ENCODE measurements around the gene SLC46A3. TPM values are rescaled to one million over a fixed set of nuclear protein-coding genes. Genes with fewer than 3 reads are reported as not detected.
"Not testable (repeated sequence)": the region's sequence is repeated elsewhere in the genome, so short reads cannot be mapped to it uniquely, and the experiment has no call there.

Gene SLC46A3
- total RNA-seq, 1 donor from 2014 or later: 3.4 TPM

DNA sequence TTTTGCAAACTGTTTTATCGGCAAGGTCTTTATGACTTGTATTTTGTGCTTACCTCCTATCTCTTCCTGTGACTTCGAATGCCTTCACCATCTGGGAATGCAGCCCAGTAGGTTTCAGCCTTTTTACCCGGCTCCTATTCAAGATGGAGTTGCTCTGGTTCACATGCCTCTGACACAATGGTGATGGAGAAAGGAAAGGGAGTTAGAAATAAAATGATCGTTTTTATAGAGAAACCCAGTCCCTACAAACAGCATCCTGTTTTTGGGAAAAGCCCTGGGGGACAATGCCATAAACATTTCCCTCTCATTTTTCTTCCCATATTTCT is 27.5 kb upstream of the SLC46A3 start:
- DNase-seq (ENCODE audit: low read depth): no peak
- Histone ChIP-seq H3K27me3 (ENCODE audit: control insufficient read depth, insufficient read depth, low read length) (no peaks in the 10 kb centered on the region), H3K36me3 (ENCODE audit: control insufficient read depth, insufficient read depth, low read length) (no peaks in the 10 kb centered on the region), H3K4me3 (ENCODE audit: low read depth, low read length) (no peak overlapping the region)
- TF ChIP-seq, protein P1, sequence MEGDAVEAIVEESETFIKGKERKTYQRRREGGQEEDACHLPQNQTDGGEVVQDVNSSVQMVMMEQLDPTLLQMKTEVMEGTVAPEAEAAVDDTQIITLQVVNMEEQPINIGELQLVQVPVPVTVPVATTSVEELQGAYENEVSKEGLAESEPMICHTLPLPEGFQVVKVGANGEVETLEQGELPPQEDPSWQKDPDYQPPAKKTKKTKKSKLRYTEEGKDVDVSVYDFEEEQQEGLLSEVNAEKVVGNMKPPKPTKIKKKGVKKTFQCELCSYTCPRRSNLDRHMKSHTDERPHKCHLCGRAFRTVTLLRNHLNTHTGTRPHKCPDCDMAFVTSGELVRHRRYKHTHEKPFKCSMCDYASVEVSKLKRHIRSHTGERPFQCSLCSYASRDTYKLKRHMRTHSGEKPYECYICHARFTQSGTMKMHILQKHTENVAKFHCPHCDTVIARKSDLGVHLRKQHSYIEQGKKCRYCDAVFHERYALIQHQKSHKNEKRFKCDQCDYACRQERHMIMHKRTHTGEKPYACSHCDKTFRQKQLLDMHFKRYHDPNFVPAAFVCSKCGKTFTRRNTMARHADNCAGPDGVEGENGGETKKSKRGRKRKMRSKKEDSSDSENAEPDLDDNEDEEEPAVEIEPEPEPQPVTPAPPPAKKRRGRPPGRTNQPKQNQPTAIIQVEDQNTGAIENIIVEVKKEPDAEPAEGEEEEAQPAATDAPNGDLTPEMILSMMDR (IDR thresholded peaks at IDR 0.05; ENCODE audit: insufficient read depth, low read length, poor library complexity, severe bottlenecking): no peak

- TF ChIP-seq, protein P1 (IDR thresholded peaks at IDR 0.05; ENCODE audit: insufficient read depth, low read length, poor library complexity, severe bottlenecking): no peak
- H3K36me3 ChIP-seq (ENCODE audit: control insufficient read depth, insufficient read depth, low read length): no peaks in the 10 kb centered on the region
- no peaks in the 10 kb centered on the region for H3K27me3 ChIP-seq (ENCODE audit: control insufficient read depth, insufficient read depth, low read length)
- DNase-seq (ENCODE audit: low read depth): no peak
- H3K4me3 ChIP-seq (ENCODE audit: low read depth, low read length): no peak overlapping the region
Measured at GRCh38 chr13:28744656-28745055, 25.9 kb upstream of the SLC46A3 start.

- TF ChIP-seq, protein P1 (IDR thresholded peaks at IDR 0.05; ENCODE audit: insufficient read depth, low read length, poor library complexity, severe bottlenecking): no peak
- no peak for DNase-seq (ENCODE audit: low read depth)
Measured at GRCh38 chr13:28744091-28744536, 25.3 kb upstream of the SLC46A3 start.

DNA sequence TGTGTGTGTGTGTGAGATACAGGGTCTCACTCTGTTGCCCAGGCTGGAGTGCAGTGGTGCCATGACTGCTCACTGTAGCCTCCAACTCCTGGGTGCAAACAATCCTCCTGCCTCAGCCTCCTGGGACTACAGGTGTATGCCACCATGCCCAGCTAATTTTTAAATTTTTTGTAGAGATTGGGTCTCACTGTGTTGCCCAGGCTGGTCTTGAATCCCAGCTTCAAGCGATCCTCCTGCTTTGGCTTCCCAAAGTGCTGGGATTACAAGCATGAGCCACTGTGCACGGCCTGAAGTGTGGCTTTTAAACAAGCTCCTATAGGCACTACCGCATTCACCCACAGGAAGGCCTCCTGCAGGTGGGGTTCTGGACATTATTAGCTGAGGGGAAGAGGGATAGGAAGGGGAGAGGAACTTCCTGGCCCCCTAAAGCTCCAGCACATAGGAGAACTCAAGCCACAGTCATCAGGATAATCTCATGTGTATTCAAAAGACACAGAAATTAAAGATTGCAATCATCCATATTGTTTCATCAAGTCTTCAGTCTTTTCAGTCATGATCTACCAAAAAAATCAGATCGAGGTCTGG is 24.8 kb upstream of the SLC46A3 start:
- Histone ChIP-seq H3K27me3 (ENCODE audit: control insufficient read depth, insufficient read depth, low read length) (no peaks in the 10 kb centered on the region), H3K36me3 (ENCODE audit: control insufficient read depth, insufficient read depth, low read length) (no peaks in the 10 kb centered on the region), H3K4me3 (ENCODE audit: low read depth, low read length) (no peak overlapping the region)
- DNase-seq (ENCODE audit: low read depth): no peak
- TF ChIP-seq, protein P1 (IDR thresholded peaks at IDR 0.05; ENCODE audit: insufficient read depth, low read length, poor library complexity, severe bottlenecking): no peak

More at GRCh38 chr13:28744091-28744536, 25.3 kb upstream of the SLC46A3 start:
- Histone ChIP-seq H3K36me3 (ENCODE audit: control insufficient read depth, insufficient read depth, low read length) (no peaks in the 10 kb centered on the region), H3K4me3 (ENCODE audit: low read depth, low read length) (no peak overlapping the region), H3K27me3 (ENCODE audit: control insufficient read depth, insufficient read depth, low read length) (no peaks in the 10 kb centered on the region)

- TF ChIP-seq, protein P1 (IDR thresholded peaks at IDR 0.05; ENCODE audit: insufficient read depth, low read length, poor library complexity, severe bottlenecking): no peak
- Histone ChIP-seq H3K4me3 (ENCODE audit: low read depth, low read length) (no peak overlapping the region), H3K27me3 (ENCODE audit: control insufficient read depth, insufficient read depth, low read length) (no peaks in the 10 kb centered on the region), H3K36me3 (ENCODE audit: control insufficient read depth, insufficient read depth, low read length) (no peaks in the 10 kb centered on the region)
- DNase-seq (ENCODE audit: low read depth): no peak
Measured at GRCh38 chr13:28743020-28743419, 24.2 kb upstream of the SLC46A3 start.

- not testable (repeated sequence) for H3K36me3 ChIP-seq (ENCODE audit: control insufficient read depth, insufficient read depth, low read length); H3K27me3 ChIP-seq (ENCODE audit: control insufficient read depth, insufficient read depth, low read length); H3K4me3 ChIP-seq (ENCODE audit: low read depth, low read length); DNase-seq (ENCODE audit: low read depth)
Measured at GRCh38 chr13:28742445-28742844, 23.7 kb upstream of the SLC46A3 start.

Measured in kidney epithelial cell (primary cell).